BLaER1 treated with 17β-estradiol and CSF1 and Interleukin-3, amounts not matched to agents 10 nM and 100 nM (cell line): ENCODE measurements around the gene COL1A1.

Experiments
- H3K27ac ChIP-seq, 11 experiments: shearing (Covaris generic); formaldehyde crosslinking; 2 replicates each; pipeline ENCODE4 v1.8.1; 2022
- H3K27me3 ChIP-seq, 11 experiments: shearing (Covaris generic); formaldehyde crosslinking; 2 replicates each; pipeline ENCODE4 v1.8.1; 2022
- H3K36me3 ChIP-seq, 11 experiments: shearing (Covaris generic); formaldehyde crosslinking; 2 replicates each; pipeline ENCODE4 v1.8.1; 2022
- H3K4me1 ChIP-seq, 10 experiments: shearing (Covaris generic); formaldehyde crosslinking; 2 replicates each; pipeline ENCODE4 v1.8.1; 2022
- H3K4me2 ChIP-seq, 11 experiments: shearing (Covaris generic); formaldehyde crosslinking; 2 replicates each; pipeline ENCODE4 v1.8.1; 2022
- H3K4me3 ChIP-seq, 10 experiments: shearing (Covaris generic); formaldehyde crosslinking; 2 replicates each; pipeline ENCODE4 v1.8.1; 2022
- H3K9ac ChIP-seq, 11 experiments: shearing (Covaris generic); formaldehyde crosslinking; 2 replicates each; pipeline ENCODE4 v1.8.1; 2022
- H3K9me3 ChIP-seq, 11 experiments: shearing (Covaris generic); formaldehyde crosslinking; replicated peaks in 1 of 11; 2 replicates each; pipeline ENCODE4 v1.8.1; 2022
- H4K20me1 ChIP-seq, 11 experiments: shearing (Covaris generic); formaldehyde crosslinking; 2 replicates each; pipeline ENCODE4 v1.8.1; 2022
- Cebpa-rat ChIP-seq, 11 experiments: shearing (Covaris generic); IDR thresholded peaks; 2 replicates each; pipeline ENCODE4 v1.8.1; 2022

Gene COL1A1

GRCh38 chr17:50176559-50177357 is 24.7 kb downstream of the COL1A1 start:
- Histone ChIP-seq H4K20me1 (no peaks in the 10 kb centered on the region; a peak in 1 of 22 replicates), H3K4me2 (peak overlapping the region in 7 of 11 experiments; percentile 75 to 87 (median 78); a peak in 12 of 22 replicates), H3K9ac (no peak overlapping the region), H3K9me3 (no peaks in the 10 kb centered on the region), H3K27me3 (peaks cover 0 to 4% (median 0%) of the 10 kb centered on the region in 11 experiments; a peak in 1 of 22 replicates), H3K4me3 (no peak overlapping the region), H3K4me1 (peaks cover 21 to 69% (median 64%) of the 10 kb centered on the region in 10 experiments), H3K36me3 (no peaks in the 10 kb centered on the region), H3K27ac (peak overlapping the region in 2 of 11 experiments; percentile 1 to 70; a peak in 1 of 22 replicates)
- no peak for TF ChIP-seq Cebpa-rat (IDR thresholded peaks at IDR 0.05)

GRCh38 chr17:50175035-50175807 is 26.2 kb downstream of the COL1A1 start:
- Histone ChIP-seq H3K9ac (no peak overlapping the region), H3K27ac (no peak overlapping the region), H3K9me3 (no peaks in the 10 kb centered on the region), H4K20me1 (no peaks in the 10 kb centered on the region; a peak in 1 of 22 replicates), H3K4me2 (no peak overlapping the region), H3K4me1 (peaks cover 13 to 54% (median 49%) of the 10 kb centered on the region in 10 experiments), H3K4me3 (no peak overlapping the region), H3K36me3 (no peaks in the 10 kb centered on the region), H3K27me3 (no peaks in the 10 kb centered on the region)
- no peak for TF ChIP-seq Cebpa-rat (IDR thresholded peaks at IDR 0.05)

- Histone ChIP-seq H3K4me1 (peaks cover 13 to 47% (median 41%) of the 10 kb centered on the region in 10 experiments), H3K27me3 (no peaks in the 10 kb centered on the region), H3K9me3 (no peaks in the 10 kb centered on the region), H4K20me1 (no peaks in the 10 kb centered on the region), H3K27ac (no peak overlapping the region), H3K4me2 (no peak overlapping the region), H3K36me3 (no peaks in the 10 kb centered on the region), H3K9ac (no peak overlapping the region), H3K4me3 (no peak overlapping the region)
- TF ChIP-seq Cebpa-rat (IDR thresholded peaks at IDR 0.05) = no peak
Measured at GRCh38 chr17:50174444-50174843, 27.0 kb downstream of the COL1A1 start.

GRCh38 chr17:50173335-50173941 is 28.0 kb downstream of the COL1A1 start:
- no peaks in the 10 kb centered on the region for H3K9me3 ChIP-seq
- H3K4me1 ChIP-seq = peaks cover 15 to 44% (median 38%) of the 10 kb centered on the region in 10 experiments

GRCh38 chr17:50172936-50173334 is 28.5 kb downstream of the COL1A1 start:
- no peak overlapping the region for H3K4me3 ChIP-seq
- H3K4me2 ChIP-seq = peak overlapping the region in 6 of 11 experiments; percentile 3 to 45 (median 22); a peak in 6 of 22 replicates

More at GRCh38 chr17:50173335-50173941, 28.0 kb downstream of the COL1A1 start:
- Histone ChIP-seq H3K4me2 (peak overlapping the region in 6 of 11 experiments; percentile 3 to 45 (median 22); a peak in 7 of 22 replicates), H3K9ac (peak overlapping the region in 1 of 11 experiments; percentile 4; a peak in 1 of 22 replicates), H3K27me3 (no peaks in the 10 kb centered on the region), H3K4me3 (no peak overlapping the region), H3K36me3 (no peaks in the 10 kb centered on the region), H4K20me1 (no peaks in the 10 kb centered on the region), H3K27ac (no peak overlapping the region)
- TF ChIP-seq Cebpa-rat (IDR thresholded peaks at IDR 0.05) = no peak

GRCh38 chr17:50172130-50172529 is 29.3 kb downstream of the COL1A1 start:
- Histone ChIP-seq H3K9me3 (no peaks in the 10 kb centered on the region), H4K20me1 (no peaks in the 10 kb centered on the region), H3K27ac (no peak overlapping the region), H3K4me2 (peak overlapping the region in 5 of 11 experiments; percentile 12 to 33 (median 23); a peak in 3 of 22 replicates), H3K36me3 (no peaks in the 10 kb centered on the region), H3K4me3 (no peak overlapping the region), H3K4me1 (peaks cover 6 to 41% (median 28%) of the 10 kb centered on the region in 10 experiments), H3K27me3 (no peaks in the 10 kb centered on the region), H3K9ac (no peak overlapping the region)
- TF ChIP-seq Cebpa-rat (IDR thresholded peaks at IDR 0.05) = no peak

More at GRCh38 chr17:50172936-50173334, 28.5 kb downstream of the COL1A1 start:
- Histone ChIP-seq H3K9me3 (no peaks in the 10 kb centered on the region), H3K9ac (peak overlapping the region in 1 of 11 experiments; percentile 4; a peak in 1 of 22 replicates), H4K20me1 (no peaks in the 10 kb centered on the region), H3K4me1 (peaks cover 10 to 44% (median 34%) of the 10 kb centered on the region in 10 experiments), H3K27ac (no peak overlapping the region), H3K27me3 (no peaks in the 10 kb centered on the region), H3K36me3 (no peaks in the 10 kb centered on the region)
- TF ChIP-seq Cebpa-rat (IDR thresholded peaks at IDR 0.05) = no peak

GRCh38 chr17:50171371-50172071 is 29.9 kb downstream of the COL1A1 start:
- H3K4me3 ChIP-seq = no peak overlapping the region
- H3K36me3 ChIP-seq = no peaks in the 10 kb centered on the region
- no peak overlapping the region for H3K27ac ChIP-seq
- H4K20me1 ChIP-seq = no peaks in the 10 kb centered on the region
- TF ChIP-seq Cebpa-rat (IDR thresholded peaks at IDR 0.05) = no peak
- peak overlapping the region in 3 of 11 experiments; percentile 23 to 33 (median 32); a peak in 2 of 22 replicates for H3K4me2 ChIP-seq
- no peaks in the 10 kb centered on the region for H3K9me3 ChIP-seq
- H3K27me3 ChIP-seq = no peaks in the 10 kb centered on the region
- no peak overlapping the region for H3K9ac ChIP-seq
- H3K4me1 ChIP-seq = peaks cover 6 to 41% (median 26%) of the 10 kb centered on the region in 10 experiments; a peak in 19 of 20 replicates

- TF ChIP-seq Cebpa-rat (IDR thresholded peaks at IDR 0.05) = no peak
- Histone ChIP-seq H3K4me2 (no peak overlapping the region), H3K27ac (no peak overlapping the region), H3K36me3 (no peaks in the 10 kb centered on the region), H3K4me3 (no peak overlapping the region), H3K9ac (peak overlapping the region in 1 of 11 experiments; percentile 18; a peak in 1 of 22 replicates), H3K9me3 (no peaks in the 10 kb centered on the region), H4K20me1 (no peaks in the 10 kb centered on the region), H3K4me1 (peaks cover 6 to 41% (median 26%) of the 10 kb centered on the region in 10 experiments; a peak in 19 of 20 replicates), H3K27me3 (no peaks in the 10 kb centered on the region)
Measured at GRCh38 chr17:50170662-50171370, 30.6 kb downstream of the COL1A1 start.
